NB4 (cell line): ENCODE measurements around the gene PCLO.

Experiments
- CTCF ChIP-seq: IDR thresholded peaks from one replicate; pipeline ENCODE4 v1.5.1; 2012; ENCODE audit warnings: low read depth, low read length
- POLR2A ChIP-seq: IDR thresholded peaks from 2 replicates; pipeline ENCODE4 v1.6.1; 2011; ENCODE audit warnings: mild to moderate bottlenecking; ENCODE audit not compliant: insufficient read length; ENCODE audit errors: extremely low read depth

- TF ChIP-seq CTCF (no peak), POLR2A (no peak)
Measured at GRCh38 chr7:82840061-82840460, 322.6 kb downstream of the PCLO start.
